GM19240 (cell line): ENCODE results near the gene PLCXD1.

ENCODE experiments used
- DNase-seq: peaks from one replicate; pipeline ENCODE4 v3.0.0; 2011; ENCODE audit warnings: low spot score; ENCODE audit not compliant: insufficient read length

PLCXD1 gene

GRCh38 chrX:333611-334311 lies 52.6 kb downstream of the PLCXD1 start:
- no peak for DNase-seq

- no peak for DNase-seq
Observed at GRCh38 chrX:334331-334891, 53.2 kb downstream of the PLCXD1 start.

DNA sequence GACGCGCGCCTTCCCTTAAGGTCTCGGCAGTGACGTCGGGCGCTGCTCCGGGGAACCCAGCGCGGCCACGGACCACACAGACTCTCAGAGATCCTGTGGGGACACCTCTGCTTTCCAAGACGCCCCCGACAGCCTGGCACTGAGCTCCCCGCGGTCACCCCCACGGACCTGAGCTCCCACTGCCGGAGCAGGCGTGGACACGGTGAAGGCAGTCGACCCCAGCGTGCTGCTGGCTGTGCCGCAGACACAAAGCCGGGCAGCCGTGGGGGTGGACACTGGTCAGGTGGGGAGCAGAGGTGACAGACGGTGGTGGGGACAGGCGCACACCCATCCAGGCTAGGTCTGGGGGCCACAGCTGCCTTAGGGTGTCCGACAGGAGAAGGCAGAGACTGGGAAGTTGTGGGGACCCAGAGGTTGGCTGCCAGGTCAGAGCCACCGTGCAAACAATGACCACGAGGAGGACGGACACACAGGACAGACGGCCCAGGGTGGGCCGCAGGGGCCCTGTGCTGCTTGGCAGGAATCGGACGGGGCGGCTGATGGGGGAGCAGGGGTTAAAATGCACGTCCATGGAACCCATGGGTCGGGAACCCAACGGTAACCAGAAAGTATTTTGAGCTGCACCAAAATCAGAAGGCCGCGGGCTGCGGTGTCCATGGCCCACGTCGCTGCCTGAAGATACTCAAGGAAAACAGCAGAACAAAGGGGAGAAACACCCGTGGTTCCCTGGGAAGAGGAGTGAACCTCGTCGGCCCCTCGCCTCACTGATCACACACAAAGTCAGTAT lies 54.0 kb downstream of the PLCXD1 start:
- DNase-seq, result no peak

DNA sequence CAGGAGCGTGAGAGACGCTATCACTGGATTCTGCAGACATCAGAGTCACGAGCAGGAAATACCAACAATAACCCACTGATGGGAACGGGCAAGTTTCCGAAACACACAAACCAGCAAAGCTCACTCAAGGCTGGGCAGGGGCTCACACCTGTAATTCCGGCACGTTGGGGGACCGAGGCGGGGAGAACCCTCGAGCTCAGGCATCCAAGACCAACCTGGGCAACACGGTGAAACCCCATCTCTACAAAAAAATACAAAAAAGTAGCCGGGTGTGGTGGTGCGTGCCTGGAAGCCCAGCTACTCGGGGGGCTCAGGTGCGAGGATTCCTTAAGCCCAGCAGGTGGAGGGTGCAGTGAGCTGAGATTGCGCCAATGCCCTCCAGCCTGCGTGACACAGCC lies 54.6 kb downstream of the PLCXD1 start:
- no peak for DNase-seq

DNA sequence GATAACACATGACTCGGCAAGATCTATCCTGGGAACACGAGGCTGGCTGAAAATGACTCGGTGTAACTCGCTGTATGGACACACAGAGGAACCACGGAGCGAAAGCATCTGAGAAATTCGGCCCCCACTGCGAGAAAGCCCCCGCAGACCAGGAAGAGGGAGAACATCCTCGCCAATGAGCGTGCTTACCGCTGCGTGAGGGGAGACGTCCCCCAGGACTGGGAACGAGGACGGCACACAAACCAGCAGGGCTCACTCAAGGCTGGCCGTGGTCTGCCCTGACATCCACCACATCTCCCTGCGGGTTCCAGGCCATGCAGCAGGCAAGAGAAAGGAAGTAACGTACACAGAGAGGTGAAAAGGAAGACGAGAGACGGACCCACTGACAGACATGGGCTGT lies 55.0 kb downstream of the PLCXD1 start:
- DNase-seq, result no peak

GRCh38 chrX:337331-337831 lies 56.2 kb downstream of the PLCXD1 start:
- DNase-seq, result no peak

DNA sequence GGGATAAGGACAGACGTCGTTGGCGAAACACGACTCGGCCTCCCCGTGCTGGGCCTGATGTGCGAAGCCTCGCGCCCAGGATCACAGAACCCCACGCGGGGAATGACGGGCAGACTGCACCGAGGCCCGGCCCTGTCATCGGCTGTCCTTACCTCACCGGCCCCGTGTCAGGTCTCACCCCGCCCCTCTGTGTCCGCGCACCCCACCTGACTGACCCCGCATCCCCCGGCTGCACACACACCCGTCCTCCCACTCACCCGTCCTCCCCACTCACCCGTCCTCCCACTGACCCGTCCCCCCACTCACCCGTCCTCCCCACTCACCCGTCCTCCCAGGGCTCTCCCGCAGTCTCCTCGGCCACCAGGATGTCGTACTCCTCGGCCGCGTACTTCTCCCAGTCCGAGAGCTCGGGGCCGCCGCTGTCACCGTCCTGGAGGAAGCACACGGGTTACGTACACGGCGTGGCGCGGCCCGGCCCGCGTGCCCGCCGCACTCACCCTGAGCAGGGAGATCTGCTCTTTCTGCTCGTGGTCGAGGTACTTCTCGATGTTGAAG lies 57.2 kb downstream of the PLCXD1 start:
- no peak for DNase-seq

- DNase-seq, result no peak
Observed at GRCh38 chrX:338836-339400, 57.7 kb downstream of the PLCXD1 start.

- no peak for DNase-seq
Observed at GRCh38 chrX:340121-340520, 58.9 kb downstream of the PLCXD1 start.

DNA sequence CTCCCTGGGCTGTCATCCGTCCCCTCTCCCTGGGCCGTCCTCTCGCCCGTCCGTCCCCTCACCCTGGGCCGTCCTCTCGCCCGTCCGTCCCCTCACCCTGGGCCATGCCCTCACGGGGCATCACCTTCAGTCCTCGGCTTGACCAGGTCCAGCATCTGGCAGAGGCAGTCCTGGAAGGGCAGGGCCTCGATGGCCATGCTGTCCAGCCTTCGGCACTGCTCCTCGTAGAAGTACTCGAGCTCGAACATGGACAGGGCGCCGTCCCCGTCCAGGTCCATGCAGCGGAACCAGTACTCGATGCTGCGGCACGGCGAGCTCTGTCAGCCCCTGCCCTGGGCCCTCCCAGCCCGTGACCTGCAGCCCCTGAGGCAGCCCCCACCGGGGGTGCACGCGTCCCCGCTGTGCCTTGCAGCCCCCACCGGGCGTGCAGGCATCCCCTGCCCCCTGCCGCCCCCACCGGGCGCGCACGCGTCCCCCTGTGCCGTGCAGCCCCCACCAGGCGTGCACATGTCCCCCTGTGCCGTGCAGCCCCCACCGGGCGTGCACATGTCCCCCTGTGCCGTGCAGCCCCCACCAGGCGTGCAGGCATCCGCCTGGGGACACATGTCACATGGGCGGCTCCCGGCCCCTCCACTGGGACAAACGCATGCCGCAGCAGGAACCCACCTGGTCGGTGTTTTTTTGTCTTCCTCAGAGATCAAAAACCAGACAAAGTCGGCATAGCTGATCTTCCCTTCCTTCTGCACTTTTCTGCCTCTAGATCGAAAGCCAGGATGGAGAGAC lies 59.7 kb downstream of the PLCXD1 start:
- DNase-seq, result no peak

- no peak for DNase-seq
Observed at GRCh38 chrX:341541-342101, 60.4 kb downstream of the PLCXD1 start.

GRCh38 chrX:344371-344901 lies 63.3 kb downstream of the PLCXD1 start:
- no peak for DNase-seq

DNA sequence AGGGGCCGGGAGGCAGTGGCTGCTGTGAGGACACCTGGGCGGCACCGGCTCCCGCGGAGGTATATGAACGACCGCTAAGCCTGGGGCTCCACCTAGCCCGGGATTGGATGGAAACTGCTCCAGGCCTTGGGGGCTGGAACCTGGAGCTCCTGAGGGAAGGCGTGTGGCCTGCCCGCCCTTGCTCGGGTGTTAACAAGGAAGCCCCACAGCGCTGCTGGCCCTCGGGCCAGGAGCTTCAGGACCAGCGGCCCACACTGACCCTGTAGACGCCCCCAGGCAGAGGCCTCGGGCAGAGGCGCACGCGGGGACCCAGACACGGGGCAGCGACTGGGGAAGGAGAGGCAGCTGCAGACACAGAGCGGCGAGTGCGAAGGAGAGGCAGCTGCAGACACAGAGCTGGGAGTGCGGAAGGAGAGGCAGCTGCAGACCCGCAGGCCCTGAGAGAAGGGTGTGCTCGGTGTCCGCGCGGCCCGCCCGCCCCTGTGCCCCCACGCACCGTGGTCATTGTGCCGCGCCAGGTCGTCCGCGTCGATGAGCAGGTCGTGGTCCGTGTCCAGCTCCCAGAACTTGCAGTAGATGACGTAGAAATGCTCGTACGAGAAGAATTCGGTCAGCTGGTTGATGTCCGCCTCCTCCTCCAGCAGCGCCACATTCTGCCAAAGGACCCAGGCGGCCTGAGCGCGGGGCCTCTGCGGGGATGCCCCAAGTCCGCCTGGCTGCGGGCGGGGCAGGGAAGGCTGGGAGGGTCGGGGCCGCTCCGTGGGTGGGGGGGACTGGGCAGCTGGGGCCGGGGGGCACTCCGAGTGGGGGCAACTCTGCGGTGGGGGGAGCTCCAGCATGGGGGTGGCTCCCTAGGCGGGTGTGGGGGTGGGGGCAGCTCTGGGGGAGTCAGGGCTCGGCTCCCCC lies 64.1 kb downstream of the PLCXD1 start:
- DNase-seq, result no peak

DNA sequence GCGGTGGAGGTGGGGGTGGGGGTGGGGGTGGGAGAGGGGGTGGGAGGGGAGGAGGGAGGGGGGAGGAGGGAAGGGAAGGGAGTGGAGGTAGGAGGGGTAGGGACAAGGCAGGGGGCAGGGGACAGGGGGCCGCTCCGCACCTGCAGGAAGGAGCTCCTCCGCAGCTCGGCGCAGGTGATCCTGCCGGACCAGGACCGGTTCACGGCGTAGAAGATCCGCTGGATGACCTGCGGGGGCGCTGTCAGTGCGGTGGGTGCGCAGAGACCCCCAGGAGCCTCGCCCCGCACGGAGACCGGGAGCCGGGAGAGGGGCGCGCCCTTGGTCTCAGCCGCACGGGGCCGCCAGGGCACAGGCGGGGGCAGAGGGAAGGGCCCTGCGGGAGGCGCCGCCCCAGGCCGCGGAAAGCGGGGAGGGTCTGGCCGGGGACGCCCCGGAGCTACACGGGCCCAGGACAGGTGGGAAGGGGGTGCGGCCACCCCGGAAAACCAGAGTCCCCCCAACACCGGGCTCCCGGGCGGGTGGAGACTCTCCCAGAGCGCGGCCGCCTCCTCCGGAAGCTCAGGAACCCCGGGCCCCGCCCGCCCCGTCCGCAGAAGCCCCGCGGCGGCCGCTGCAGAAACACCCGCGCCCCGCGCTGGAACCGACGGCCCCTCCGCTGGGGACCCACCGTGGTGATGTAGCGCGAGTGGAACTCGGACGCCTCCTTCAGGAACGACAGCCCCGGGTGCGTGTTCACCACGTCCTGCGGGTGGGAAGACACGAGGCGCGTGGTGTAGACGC lies 65.0 kb downstream of the PLCXD1 start:
- DNase-seq, result no peak

DNA sequence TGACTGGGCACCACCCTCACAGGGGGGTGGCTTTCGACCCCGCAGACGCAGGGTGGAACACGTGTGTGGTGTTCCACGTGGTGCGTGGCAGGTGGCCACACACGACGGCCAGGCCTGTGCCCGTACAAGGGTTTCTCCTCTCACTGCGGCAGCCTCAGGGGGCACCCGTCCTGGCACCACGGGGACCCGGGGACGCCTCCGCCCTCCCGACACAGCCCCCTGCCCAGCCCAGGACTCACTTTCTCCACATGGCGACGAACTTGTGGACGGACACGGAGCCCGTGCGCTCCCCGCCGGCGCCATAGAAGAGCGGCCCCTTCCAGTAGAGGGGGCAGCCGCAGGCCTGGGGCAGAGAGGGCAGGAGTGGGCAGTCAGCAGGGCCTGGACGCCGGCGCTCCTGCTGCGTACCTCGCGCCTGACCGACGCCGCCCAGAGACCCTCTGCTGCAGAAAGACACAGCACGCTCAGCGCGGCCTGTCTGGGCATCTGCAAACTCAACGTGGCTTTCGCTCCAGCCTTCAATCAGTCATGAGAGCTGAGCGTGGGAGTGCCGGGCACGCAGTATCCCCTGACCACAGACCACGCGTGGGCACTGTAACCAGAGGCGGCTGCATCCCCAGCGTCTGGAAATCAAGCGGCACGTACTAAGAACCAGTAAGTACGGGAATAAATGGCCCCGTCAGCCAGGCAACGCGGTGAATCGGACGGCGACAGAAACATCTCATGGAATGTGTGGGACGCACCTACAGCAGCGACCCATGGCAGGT lies 66.4 kb downstream of the PLCXD1 start:
- DNase-seq, result no peak

- no peak for DNase-seq
Observed at GRCh38 chrX:348461-349117, 67.4 kb downstream of the PLCXD1 start.

DNA sequence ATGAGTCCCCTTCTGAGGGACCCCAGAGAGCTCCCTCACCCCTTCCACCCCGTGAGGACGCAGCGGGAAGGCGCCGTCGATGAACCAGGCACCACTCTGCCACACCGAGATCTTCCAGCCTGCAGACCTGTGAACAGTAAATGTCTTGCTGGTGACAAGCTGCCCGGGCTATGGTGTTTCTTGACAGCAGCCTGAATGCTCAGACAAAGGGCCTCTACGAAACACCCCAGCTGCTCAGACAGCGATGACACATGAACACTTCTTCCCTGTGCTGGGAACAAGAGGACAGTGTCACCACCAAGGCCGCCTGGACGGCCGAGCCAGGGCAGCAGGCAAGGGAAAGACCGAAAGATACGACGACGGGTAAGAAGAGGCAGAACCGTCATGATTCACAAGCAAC lies 68.0 kb downstream of the PLCXD1 start:
- no peak for DNase-seq
